B cell (primary cell): ENCODE results near the gene VPS8.

Experiments
- EZH2 ChIP-seq: IDR thresholded peaks from 2 replicates; pipeline ENCODE4 v1.6.1; 2012; ENCODE audit warnings: borderline replicate concordance, low read depth, mild to moderate bottlenecking, moderate library complexity, low read length; ENCODE audit not compliant: insufficient read depth, poor library complexity, severe bottlenecking
- TF ChIP-seq, protein P1 (sequence below): fragments of 200-600 bp; IDR thresholded peaks from one replicate; pipeline ENCODE4 v1.8.0; 2022; ENCODE audit warnings: antibody characterized with exemption, mild to moderate bottlenecking

DNA sequence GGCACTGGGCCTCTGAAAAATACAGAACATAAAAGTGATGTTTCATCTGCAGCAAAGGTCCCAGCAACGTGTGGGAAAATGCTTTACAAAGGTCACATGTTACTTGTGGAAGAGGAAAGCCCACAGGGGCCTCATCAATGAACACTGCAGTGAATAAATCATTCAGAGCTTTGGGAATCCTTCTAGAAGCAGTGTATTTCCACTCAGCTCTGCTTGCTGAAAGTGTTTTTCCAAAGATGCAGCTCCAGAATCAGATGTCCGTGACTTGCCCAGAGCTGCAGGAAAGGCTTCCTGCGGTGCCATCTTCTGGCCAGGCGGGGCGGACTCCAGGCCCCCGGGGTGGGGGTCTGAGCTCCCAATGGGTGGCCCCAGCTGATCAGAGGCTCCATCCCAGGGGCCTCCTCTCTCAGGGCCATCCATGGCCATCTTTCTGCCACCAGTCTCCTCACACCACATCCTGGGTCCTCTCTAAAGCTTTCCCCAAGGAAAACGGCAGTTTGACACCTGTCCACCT lies 259.4 kb downstream of the VPS8 start:
- TF ChIP-seq, protein P1, sequence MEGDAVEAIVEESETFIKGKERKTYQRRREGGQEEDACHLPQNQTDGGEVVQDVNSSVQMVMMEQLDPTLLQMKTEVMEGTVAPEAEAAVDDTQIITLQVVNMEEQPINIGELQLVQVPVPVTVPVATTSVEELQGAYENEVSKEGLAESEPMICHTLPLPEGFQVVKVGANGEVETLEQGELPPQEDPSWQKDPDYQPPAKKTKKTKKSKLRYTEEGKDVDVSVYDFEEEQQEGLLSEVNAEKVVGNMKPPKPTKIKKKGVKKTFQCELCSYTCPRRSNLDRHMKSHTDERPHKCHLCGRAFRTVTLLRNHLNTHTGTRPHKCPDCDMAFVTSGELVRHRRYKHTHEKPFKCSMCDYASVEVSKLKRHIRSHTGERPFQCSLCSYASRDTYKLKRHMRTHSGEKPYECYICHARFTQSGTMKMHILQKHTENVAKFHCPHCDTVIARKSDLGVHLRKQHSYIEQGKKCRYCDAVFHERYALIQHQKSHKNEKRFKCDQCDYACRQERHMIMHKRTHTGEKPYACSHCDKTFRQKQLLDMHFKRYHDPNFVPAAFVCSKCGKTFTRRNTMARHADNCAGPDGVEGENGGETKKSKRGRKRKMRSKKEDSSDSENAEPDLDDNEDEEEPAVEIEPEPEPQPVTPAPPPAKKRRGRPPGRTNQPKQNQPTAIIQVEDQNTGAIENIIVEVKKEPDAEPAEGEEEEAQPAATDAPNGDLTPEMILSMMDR, result no peak
- no peak for TF ChIP-seq EZH2
